GM18502 (cell line): ENCODE data around the gene RSPH1.

ENCODE experiments used
- ATAC-seq: cut with Tn5 transposase; IDR thresholded peaks from one replicate; pipeline ENCODE4 v1.9.1; 2021; ENCODE audit warnings: mild to moderate bottlenecking; ENCODE audit not compliant: unreplicated experiment, poor library complexity

The RSPH1 gene

GRCh38 chr21:42468491-42469131, 27.4 kb downstream of the RSPH1 start:
- no peak for ATAC-seq

DNA sequence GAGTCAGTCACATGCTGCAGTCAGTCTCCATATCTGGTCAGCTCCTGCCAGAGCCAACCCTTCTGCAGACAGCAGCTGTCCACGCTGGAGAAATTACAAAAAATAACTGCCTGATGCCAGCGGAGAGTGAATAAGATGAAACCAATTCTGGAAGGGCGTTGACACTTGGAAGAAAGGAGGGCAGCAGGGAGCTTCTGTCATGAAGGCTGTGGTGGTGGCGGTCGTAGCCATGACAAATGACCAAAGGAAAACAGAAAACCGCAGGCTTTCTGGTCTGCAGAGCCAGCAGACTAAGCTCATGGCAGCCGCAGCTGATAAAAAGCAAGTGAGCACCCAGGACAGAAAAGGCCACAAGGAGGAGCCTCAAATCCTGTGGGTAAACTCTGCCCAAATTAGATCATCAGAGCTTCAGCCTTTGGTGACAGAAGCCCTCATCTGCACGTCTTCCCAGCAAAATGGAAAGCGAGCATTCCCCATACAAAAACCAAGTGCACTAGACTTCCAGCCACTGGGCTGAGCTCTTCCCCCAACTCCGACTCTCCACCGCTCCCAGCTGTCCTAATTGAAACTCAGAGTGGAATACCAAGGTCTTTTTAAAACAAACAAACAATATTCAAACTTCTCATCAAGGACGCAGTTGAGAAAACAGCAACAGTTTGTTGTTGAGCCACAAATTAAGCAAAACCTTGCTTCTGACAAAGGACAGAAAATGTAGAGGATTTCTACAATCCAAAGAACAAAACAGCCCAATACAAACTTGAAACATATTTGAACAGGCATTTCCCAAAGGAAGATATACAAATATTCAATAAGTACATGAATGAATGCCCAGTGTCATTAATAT, 28.7 kb downstream of the RSPH1 start:
- no peak for ATAC-seq

- no peak for ATAC-seq
Measured at GRCh38 chr21:42466700-42467099, 29.3 kb downstream of the RSPH1 start.

DNA sequence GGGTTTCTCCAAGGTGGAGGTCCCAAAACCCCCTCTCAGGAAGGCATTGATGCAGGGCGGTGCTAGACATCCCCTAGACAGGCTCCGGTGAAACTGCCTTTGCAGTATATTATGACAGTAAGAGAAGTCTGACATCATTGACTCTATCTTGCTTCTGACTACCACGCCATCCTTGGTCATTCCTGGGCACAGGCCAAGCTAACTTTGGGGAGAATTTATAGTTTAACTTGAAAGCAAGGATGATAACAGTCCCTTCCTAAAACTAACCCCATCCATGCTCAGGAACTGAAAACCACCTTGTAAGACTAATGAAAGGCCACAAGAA, 30.3 kb downstream of the RSPH1 start:
- ATAC-seq = no peak

GRCh38 chr21:42465008-42465802, 30.8 kb downstream of the RSPH1 start:
- ATAC-seq = peak; percentile 43

GRCh38 chr21:42463861-42464515, 32.0 kb downstream of the RSPH1 start:
- ATAC-seq = no peak

GRCh38 chr21:42461881-42462877, 33.8 kb downstream of the RSPH1 start:
- ATAC-seq = no peak

- ATAC-seq = no peak
Measured at GRCh38 chr21:42461185-42461520, 34.9 kb downstream of the RSPH1 start.

- ATAC-seq = peak; percentile 61
Measured at GRCh38 chr21:42460391-42461184, 35.4 kb downstream of the RSPH1 start.

- no peak for ATAC-seq
Measured at GRCh38 chr21:42459546-42460215, 36.3 kb downstream of the RSPH1 start.

DNA sequence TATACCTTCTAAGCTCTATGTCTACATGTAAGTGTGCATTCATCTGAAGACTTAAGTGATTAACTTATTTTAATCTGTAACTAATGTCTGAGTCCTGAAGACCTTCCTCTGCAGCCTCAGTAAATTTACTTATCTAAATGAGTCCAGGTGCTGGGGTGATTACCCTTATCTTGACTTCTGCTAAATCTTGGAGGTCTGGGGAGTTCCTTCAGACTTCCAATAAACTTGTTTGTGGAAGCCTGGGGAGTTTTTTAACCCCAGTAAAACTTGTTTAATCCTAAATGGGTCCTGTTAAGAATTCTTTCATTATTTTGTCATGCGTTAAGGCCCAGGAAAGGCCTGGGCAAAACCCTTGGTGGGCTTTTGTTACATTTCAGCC, 37.0 kb downstream of the RSPH1 start:
- no peak for ATAC-seq

- ATAC-seq = no peak
Measured at GRCh38 chr21:42456457-42456856, 39.6 kb downstream of the RSPH1 start.

- no peak for ATAC-seq
Measured at GRCh38 chr21:42455754-42456440, 40.1 kb downstream of the RSPH1 start.

DNA sequence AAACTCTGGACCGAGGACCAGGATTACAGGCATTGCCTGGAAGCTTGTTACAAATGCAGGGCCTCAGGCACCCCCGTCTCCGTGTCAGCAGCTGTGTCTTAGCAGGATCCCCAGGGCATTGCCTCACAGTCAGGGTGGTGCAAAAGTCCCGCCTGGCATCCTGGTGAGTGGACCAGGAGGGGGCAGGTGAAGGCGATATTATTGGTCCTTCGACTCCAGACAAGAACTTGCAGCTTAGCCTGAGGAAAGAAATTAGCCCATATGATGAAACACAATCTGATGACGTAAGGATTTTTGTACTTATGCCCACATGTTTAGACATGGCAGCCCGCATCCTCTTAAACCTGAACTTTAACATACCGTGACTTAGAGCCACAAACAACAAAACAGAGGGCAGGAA, 40.8 kb downstream of the RSPH1 start:
- no peak for ATAC-seq

- no peak for ATAC-seq
Measured at GRCh38 chr21:42454786-42455185, 41.2 kb downstream of the RSPH1 start.

DNA sequence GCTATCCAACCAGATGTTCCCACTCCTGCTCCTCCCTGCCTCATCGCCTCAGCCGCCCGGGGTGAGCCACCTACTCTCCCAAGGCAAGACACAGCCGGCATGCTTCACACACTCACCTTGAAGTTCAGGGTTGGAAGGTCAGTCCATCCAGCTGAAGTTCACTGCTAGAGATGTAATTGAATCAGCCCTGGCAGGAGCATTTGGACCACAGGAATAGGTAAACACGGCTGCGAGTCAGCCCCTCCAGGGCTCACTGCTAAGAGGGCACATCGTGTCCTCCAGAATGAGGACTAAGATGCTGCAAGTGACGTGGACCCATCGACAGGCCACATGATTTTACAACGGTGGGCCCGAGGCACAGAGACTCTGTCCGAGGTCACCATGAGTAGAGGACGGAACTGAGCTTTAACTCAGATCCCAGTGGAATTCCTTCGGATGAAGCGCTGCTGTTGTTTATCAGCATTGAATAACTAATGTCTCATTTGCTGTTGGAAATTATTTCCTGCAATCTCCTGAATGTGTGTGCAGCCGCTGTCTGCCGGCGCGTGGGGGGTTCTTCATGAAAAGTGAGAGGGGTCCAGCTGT, 41.9 kb downstream of the RSPH1 start:
- no peak for ATAC-seq

DNA sequence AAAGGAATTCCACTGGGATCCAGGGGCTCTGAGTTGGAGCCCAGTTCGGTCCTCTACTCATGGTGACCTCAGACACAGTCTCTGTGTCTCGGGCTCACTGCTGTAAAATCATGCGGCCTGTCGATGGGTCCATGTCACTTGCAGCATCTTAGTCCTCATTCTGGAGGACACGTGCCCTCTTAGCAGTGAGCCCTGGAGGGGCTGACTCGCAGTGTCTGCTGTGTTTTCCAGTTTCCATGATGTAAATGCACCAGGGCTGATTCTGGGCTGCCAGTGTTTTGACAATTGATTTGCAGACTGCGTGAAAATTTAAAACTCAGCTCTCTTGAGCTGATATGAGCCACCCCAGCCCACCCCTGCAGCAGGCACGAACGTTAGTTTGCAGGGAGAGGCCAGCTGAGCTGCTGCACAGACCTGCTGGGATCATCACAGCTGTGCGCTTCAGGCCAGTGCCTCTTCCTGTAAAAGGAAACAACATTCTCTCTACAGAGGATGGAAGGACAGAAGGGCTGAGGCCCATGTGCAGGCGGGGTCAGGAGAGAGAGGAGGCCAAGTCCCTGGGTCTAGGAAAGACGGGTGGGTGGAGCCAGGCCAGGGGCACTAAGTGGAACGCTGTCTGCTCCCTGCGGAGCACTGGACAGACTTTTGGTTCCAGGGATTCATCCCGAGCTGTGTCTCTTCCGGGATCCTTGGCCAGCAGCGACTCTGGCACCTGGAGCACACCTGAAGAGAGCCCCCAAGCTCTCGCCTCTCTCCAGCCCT, 42.6 kb downstream of the RSPH1 start:
- no peak for ATAC-seq
